22Rv1 (cell line): ENCODE measurements around the gene TCP10L.

Experiments used
- CTCF ChIP-seq: fragments of 450-650 bp; IDR thresholded peaks from 2 replicates; pipeline ENCODE4 v1.5.1; 2017; ENCODE audit warnings: mild to moderate bottlenecking
- ZFX ChIP-seq: fragments of 450-650 bp; IDR thresholded peaks from 2 replicates; pipeline ENCODE4 v1.6.1; 2017; ENCODE audit warnings: antibody characterized with exemption, borderline replicate concordance

- TF ChIP-seq CTCF (no peak), ZFX (no peak)
These were observed 27.2 kb downstream of the TCP10L start for GRCh38 chr21:32558106-32558505.
